A673 (cell line): ENCODE measurements around the gene ADAM8. TPM values are rescaled to one million over a fixed set of nuclear protein-coding genes. Genes with fewer than 3 reads are reported as not detected.

Experiments
- Bru-seq: library from RNA; stranded (reverse); fragments of 400-500 nt; gene quantifications from one replicate; lab custom pipeline; 2021; lab: Mats Ljungman, UMichigan
- BruChase-seq, 2 experiments: library from RNA; stranded (reverse); fragments of 400-500 nt; gene quantifications; one replicate each; lab custom pipeline; 2021; lab: Mats Ljungman, UMichigan
- BruUV-seq: library from RNA; stranded (reverse); fragments of 400-500 nt; replicated peaks from 2 replicates; lab custom pipeline; 2021; lab: Mats Ljungman, UMichigan
- CTCF ChIA-PET: fragments of 300-600 bp; sonication (Branson Sonifier 250); formaldehyde crosslinking; loops from one replicate; lab custom pipeline; 2022; ENCODE audit warnings: antibody characterized with exemption; lab: Charles Lee
- POLR2A ChIA-PET: fragments of 300-600 bp; sonication (Branson Sonifier 250); formaldehyde crosslinking; loops from one replicate; lab custom pipeline; 2022; ENCODE audit warnings: antibody characterized with exemption; ENCODE audit not compliant: low non-redundant PET; lab: Charles Lee
- DNase-seq: peaks from one replicate; pipeline ENCODE4 v3.0.0-alpha.2; 2015; ENCODE audit warnings: low spot score
- H3K27ac ChIP-seq: fragments of 200-600 bp; sonication (generic); 2 replicates; pipeline ENCODE4 v1.5.1; 2016; ENCODE audit warnings: mixed run types, low read depth, mild to moderate bottlenecking, mixed read lengths, antibody characterized with exemption, low read length; ENCODE audit not compliant: poor library complexity, severe bottlenecking
- H3K27me3 ChIP-seq: fragments of 200-600 bp; sonication (generic); replicated peaks from 2 replicates; pipeline ENCODE4 v1.6.1; 2017; ENCODE audit warnings: mixed run types, low read depth, mild to moderate bottlenecking, mixed read lengths, antibody characterized with exemption, low read length; ENCODE audit not compliant: insufficient read depth, poor library complexity
- H3K36me3 ChIP-seq: fragments of 200-600 bp; sonication (generic); 2 replicates; pipeline ENCODE4 v1.6.1; 2016; ENCODE audit warnings: mixed run types, mild to moderate bottlenecking, mixed read lengths, antibody characterized with exemption, low read length; ENCODE audit not compliant: insufficient read depth, poor library complexity, severe bottlenecking
- H3K4me1 ChIP-seq: fragments of 200-600 bp; sonication (generic); 2 replicates; pipeline ENCODE4 v1.6.1; 2017; ENCODE audit warnings: mixed run types, mild to moderate bottlenecking, mixed read lengths, antibody characterized with exemption, low read length; ENCODE audit not compliant: insufficient read depth, poor library complexity, severe bottlenecking
- H3K4me3 ChIP-seq: fragments of 200-600 bp; sonication (generic); 2 replicates; pipeline ENCODE4 v1.5.1; 2016; ENCODE audit warnings: low read depth, mixed run types, mild to moderate bottlenecking, mixed read lengths, low read length; ENCODE audit not compliant: poor library complexity, severe bottlenecking
- H3K9me3 ChIP-seq: fragments of 200-600 bp; sonication (generic); 2 replicates; pipeline ENCODE4 v1.6.1; 2016; ENCODE audit warnings: mixed run types, low read depth, mild to moderate bottlenecking, mixed read lengths, antibody characterized with exemption, low read length; ENCODE audit not compliant: poor library complexity, severe bottlenecking
- EZH2 ChIP-seq: fragments of 200-600 bp; sonication (generic); IDR thresholded peaks from 2 replicates; pipeline ENCODE4 v1.6.1; 2017; ENCODE audit warnings: borderline replicate concordance, low read depth, mild to moderate bottlenecking, mixed read lengths, antibody characterized with exemption, low read length; ENCODE audit not compliant: poor library complexity, severe bottlenecking
- intact Hi-C: fragments of 100-400 bp; cut with micrococcal nuclease; formaldehyde crosslinking; loops from one replicate; pipeline ENCODE4 v1.10.0; 2022; ENCODE audit not compliant: unreplicated experiment
- long read RNA-seq: library from polyadenylated mRNA; stranded (forward); transcript quantifications from one replicate; pipeline ENCODE4 v2.0.0, GENCODE V29; 2022
- total RNA-seq: library from RNA; stranded (reverse); gene quantifications from 2 replicates; pipeline ENCODE4 v1.2.3, GENCODE V29; 2021
- TF ChIP-seq, protein P1 (sequence below): fragments of 300-800, 200-600 bp; sonication (generic); conservative IDR thresholded peaks from 2 replicates; pipeline ENCODE4 v1.5.1; 2017; ENCODE audit warnings: low read depth, mild to moderate bottlenecking, antibody characterized with exemption, low read length, moderate library complexity, mixed read lengths

ADAM8 gene
- 1.0 and 1.2 TPM in 2 replicates for total RNA-seq
- percentile 16 among the genes with signal in this experiment for Bru-seq, nascent RNA
- percentile 16 among the genes with signal in this experiment for BruChase-seq, experiment 1, labeled RNA remaining after a 2-hour chase
- BruChase-seq, experiment 2, labeled RNA remaining after a 6-hour chase, result percentile 22 among the genes with signal in this experiment
- long read RNA-seq, partial matches to known transcripts, result 1 of 1 reads
- long read RNA-seq, other reads (novel, unspliced or antisense), result 0 of 1 reads

GRCh38 chr10:133276435-133277201, at the start of gene ADAM8:
Gene ADAM8 (minus strand): TSS chr10:133276868. CDS start chr10:133276817, 51 bp downstream.
- Histone ChIP-seq H3K36me3 (no peaks in the 10 kb centered on the region), H3K9me3 (no peaks in the 10 kb centered on the region), H3K4me3 (no peak within 1 kb of the TSS), H3K4me1 (no peaks in the 10 kb centered on the region), H3K27me3 (peaks cover 15% of the 10 kb centered on the region), H3K27ac (no peak within 1 kb of the TSS)
- BruUV-seq, result no TSS peak
- ChIA-PET CTCF (no interaction called here), POLR2A (interaction anchor here (0.6 kb wide), 1 partner anchor 24 kb away, joined by 9 read pairs; no protein-coding TSS in a partner anchor)
- DNase-seq, result no peak
- no peak for TF ChIP-seq EZH2
- TF ChIP-seq, protein P1, sequence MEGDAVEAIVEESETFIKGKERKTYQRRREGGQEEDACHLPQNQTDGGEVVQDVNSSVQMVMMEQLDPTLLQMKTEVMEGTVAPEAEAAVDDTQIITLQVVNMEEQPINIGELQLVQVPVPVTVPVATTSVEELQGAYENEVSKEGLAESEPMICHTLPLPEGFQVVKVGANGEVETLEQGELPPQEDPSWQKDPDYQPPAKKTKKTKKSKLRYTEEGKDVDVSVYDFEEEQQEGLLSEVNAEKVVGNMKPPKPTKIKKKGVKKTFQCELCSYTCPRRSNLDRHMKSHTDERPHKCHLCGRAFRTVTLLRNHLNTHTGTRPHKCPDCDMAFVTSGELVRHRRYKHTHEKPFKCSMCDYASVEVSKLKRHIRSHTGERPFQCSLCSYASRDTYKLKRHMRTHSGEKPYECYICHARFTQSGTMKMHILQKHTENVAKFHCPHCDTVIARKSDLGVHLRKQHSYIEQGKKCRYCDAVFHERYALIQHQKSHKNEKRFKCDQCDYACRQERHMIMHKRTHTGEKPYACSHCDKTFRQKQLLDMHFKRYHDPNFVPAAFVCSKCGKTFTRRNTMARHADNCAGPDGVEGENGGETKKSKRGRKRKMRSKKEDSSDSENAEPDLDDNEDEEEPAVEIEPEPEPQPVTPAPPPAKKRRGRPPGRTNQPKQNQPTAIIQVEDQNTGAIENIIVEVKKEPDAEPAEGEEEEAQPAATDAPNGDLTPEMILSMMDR, result no peak
- intact Hi-C loops, result no loop called here

DNA sequence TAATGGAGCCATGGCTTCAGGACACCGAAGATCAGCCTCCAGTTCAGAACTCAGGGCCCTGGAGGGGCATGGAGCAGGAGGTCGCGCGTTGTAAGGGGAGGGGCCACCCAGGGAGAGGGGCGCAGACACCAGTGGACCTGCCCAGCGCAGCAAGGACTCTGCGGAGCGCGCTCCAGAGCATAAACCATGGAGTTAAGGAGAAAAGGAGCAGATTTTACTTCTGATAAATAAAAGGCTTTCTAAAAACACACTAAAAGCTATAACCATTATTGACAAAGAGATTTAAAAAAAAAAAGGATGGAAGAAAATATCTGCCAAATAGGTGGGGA, 49.5 kb upstream of the ADAM8 start:
- ChIA-PET CTCF (no interaction called here), POLR2A (no interaction called here)
- Histone ChIP-seq H3K9me3 (no peaks in the 10 kb centered on the region), H3K36me3 (no peaks in the 10 kb centered on the region), H3K4me3 (peak overlapping the region; percentile 56), H3K27me3 (peaks cover 15% of the 10 kb centered on the region), H3K27ac (no peak overlapping the region), H3K4me1 (peaks cover 15% of the 10 kb centered on the region)
- no peak for TF ChIP-seq EZH2
- TF ChIP-seq, protein P1, result no peak
- intact Hi-C loops, result loop anchor here (5.0 kb wide), 1 partner anchor 196 kb away; no protein-coding TSS in a partner anchor
- no TSS peak for BruUV-seq
- no peak for DNase-seq

DNA sequence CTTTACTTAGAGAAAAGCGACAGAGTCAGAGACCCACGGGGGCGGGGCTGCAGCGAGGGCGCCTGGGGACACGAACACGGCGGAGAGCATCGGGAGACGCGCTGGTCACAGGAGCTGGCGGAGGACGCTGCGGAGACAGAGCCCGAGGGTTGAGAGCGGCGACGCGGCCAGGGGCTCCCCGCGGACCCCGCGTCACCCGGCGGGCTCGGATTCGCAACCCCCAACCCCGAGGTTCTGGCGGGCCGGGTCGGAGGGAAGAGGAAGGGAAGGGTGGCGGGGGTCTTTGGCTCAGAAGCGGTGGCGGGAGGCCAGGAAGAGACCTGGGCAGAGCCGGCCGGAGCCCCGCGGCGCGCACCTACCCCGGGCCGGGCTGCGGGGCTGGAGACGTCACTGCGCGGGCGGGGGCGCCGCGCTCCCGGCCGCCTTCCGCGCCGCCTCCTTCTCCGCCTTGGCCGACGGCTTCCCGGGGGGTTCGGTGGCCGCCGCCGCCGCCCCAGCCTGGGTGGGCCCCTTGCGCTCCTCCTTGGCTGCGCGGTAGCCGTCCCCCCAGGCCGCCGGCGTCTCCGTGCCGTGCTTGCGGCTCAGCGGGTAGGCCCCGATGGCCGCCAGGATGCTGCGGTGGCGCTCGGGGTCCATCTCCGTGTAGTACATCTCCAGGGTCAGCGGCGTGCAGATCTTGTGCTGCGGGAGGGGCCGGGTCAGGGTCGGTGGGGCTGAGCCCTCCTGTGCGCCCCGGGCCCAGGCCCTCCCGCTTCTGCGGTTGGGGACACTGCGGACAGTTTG, 49.0 kb upstream of the ADAM8 start:
- TF ChIP-seq, protein P1, result no peak
- peak; percentile 66 for TF ChIP-seq EZH2
- peak overlapping the region; percentile 56 for H3K4me3 ChIP-seq
- no peaks in the 10 kb centered on the region for H3K9me3 ChIP-seq
- intact Hi-C loops, result loop anchor here (5.0 kb wide), 1 partner anchor 197 kb away; no protein-coding TSS in a partner anchor
- no TSS peak for BruUV-seq
- POLR2A ChIA-PET, result no interaction called here
- CTCF ChIA-PET, result no interaction called here
- peaks cover 15% of the 10 kb centered on the region for H3K4me1 ChIP-seq
- H3K27ac ChIP-seq, result no peak overlapping the region
- no peaks in the 10 kb centered on the region for H3K36me3 ChIP-seq
- DNase-seq, result no peak
- peaks cover 15% of the 10 kb centered on the region for H3K27me3 ChIP-seq
